ENCODE results near the gene GRPEL2. TPM values are rescaled to one million over a fixed set of nuclear protein-coding genes. Genes with fewer than 3 reads are reported as not detected.

Gene GRPEL2
- total RNA-seq, 2 experiments from 2014 or later: 36.1 to 36.6 TPM

- ChIA-PET POLR2A (no interaction called here), CTCF (interaction anchor here (0.7 to 1.5 kb wide), 3 partner anchors 9 to 101 kb away, joined by 3 to 4 read pairs (median 3); no protein-coding TSS in a partner anchor)
- H3K4me3 Mint-ChIP-seq: no peak overlapping the region
- H3K36me3 Mint-ChIP-seq (ENCODE audit: low read depth): no peaks in the 10 kb centered on the region
- H3K9me3 Mint-ChIP-seq: no peaks in the 10 kb centered on the region
- H3K27me3 Mint-ChIP-seq: peaks cover 2% of the 10 kb centered on the region
- H3K27ac Mint-ChIP-seq: no peak overlapping the region
- no peaks in the 10 kb centered on the region for H3K4me1 Mint-ChIP-seq
- DNase-seq: no peak
Measured at GRCh38 chr5:149400304-149400703, 55.0 kb downstream of the GRPEL2 start.

GRCh38 chr5:149401051-149401450 is 55.8 kb downstream of the GRPEL2 start:
- H3K27ac Mint-ChIP-seq: no peak overlapping the region
- DNase-seq: no peak
- no peaks in the 10 kb centered on the region for H3K36me3 Mint-ChIP-seq (ENCODE audit: low read depth)
- POLR2A ChIA-PET: no interaction called here
- CTCF ChIA-PET: interaction anchor here (1.3 to 1.5 kb wide), 2 partner anchors 8 to 29 kb away, joined by 3 to 4 read pairs; no protein-coding TSS in a partner anchor
- H3K27me3 Mint-ChIP-seq: peaks cover 2% of the 10 kb centered on the region
- no peaks in the 10 kb centered on the region for H3K4me1 Mint-ChIP-seq
- H3K9me3 Mint-ChIP-seq: no peaks in the 10 kb centered on the region
- H3K4me3 Mint-ChIP-seq: no peak overlapping the region

- H3K36me3 Mint-ChIP-seq (ENCODE audit: low read depth): no peaks in the 10 kb centered on the region
Measured at GRCh38 chr5:149402291-149402690, 57.0 kb downstream of the GRPEL2 start.

More at GRCh38 chr5:149402291-149402690, 57.0 kb downstream of the GRPEL2 start:
- CTCF ChIA-PET: no interaction called here
- Mint-ChIP-seq H3K9me3 (no peaks in the 10 kb centered on the region), H3K4me1 (no peaks in the 10 kb centered on the region), H3K4me3 (no peak overlapping the region), H3K27me3 (peaks cover 2% of the 10 kb centered on the region), H3K27ac (no peak overlapping the region)
- no peak for DNase-seq
- POLR2A ChIA-PET: no interaction called here

Other genes with a start within 250 kb of the GRPEL2 start
- not detected for gene ABLIM3, start 204.0 kb upstream of the GRPEL2 start, total RNA-seq
- not detected for gene AFAP1L1, start 73.6 kb upstream of the GRPEL2 start, total RNA-seq
- gene PCYOX1L, start 12.5 kb downstream of the GRPEL2 start, total RNA-seq: 10 to 100 TPM; 34.5 to 34.6 TPM
- not detected for gene IL17B, start 33.8 kb downstream of the GRPEL2 start, total RNA-seq
- 100 to 1,000 TPM; 164 to 199 TPM for gene CSNK1A1, start 205.9 kb downstream of the GRPEL2 start, total RNA-seq
- under 1 TPM; 0.37 to 0.52 TPM for gene ARHGEF37, start 236.0 kb downstream of the GRPEL2 start, total RNA-seq

Measured in activated CD4-positive, alpha-beta T cell treated with anti-CD3 and anti-CD28 coated beads, Interleukin-2, amount 10 ng/mL, durations not matched to agents 7 days and 5 days (primary cell).